HEK293 (cell line): ENCODE results near the gene HAND1.

Experiments
- CTCF ChIA-PET: fragments of 350-600 bp; formaldehyde crosslinking; extraction: SDS; loops from one replicate; lab custom pipeline; 2021; ENCODE audit warnings: antibody characterized with exemption; lab: Yijun Ruan, JAX
- POLR2A ChIA-PET: fragments of 300-600 bp; formaldehyde crosslinking; extraction: SDS; loops from one replicate; lab custom pipeline; 2020; ENCODE audit warnings: antibody characterized with exemption, inconsistent platforms; lab: Yijun Ruan, JAX
- H3K27ac ChIP-seq: fragments of 200-500 bp; sonication (Bioruptor generic); 2 replicates; pipeline ENCODE4 v1.5.1; 2014; ENCODE audit warnings: low read depth, low read length, control low read depth, inconsistent platforms; ENCODE audit errors: extremely low read depth
- H3K36me3 ChIP-seq, 2 experiments: fragments of 200-500 bp in 1 of 2; sonication (Bioruptor generic) in 1 of 2; 1 replicate in 1 of 2; 2 replicates in 1 of 2; pipeline ENCODE4 v1.5.1; 2014 to 2017; ENCODE audit warnings: inconsistent platforms in 2 of 2, low read length in 2 of 2; ENCODE audit not compliant: control insufficient read depth in 2 of 2, insufficient read depth in 1 of 2
- H3K4me1 ChIP-seq: fragments of 200-500 bp; sonication (Bioruptor generic); 2 replicates; pipeline ENCODE4 v1.5.1; 2014; ENCODE audit warnings: mild to moderate bottlenecking, low read length, inconsistent platforms; ENCODE audit not compliant: control insufficient read depth, insufficient read depth
- H3K4me3 ChIP-seq: 2 replicates; pipeline ENCODE4 v1.5.1; 2011; ENCODE audit warnings: low read depth, mild to moderate bottlenecking, control low read depth, low read length, moderate library complexity
- H3K9me3 ChIP-seq: fragments of 200-500 bp; sonication (Bioruptor generic); 2 replicates; pipeline ENCODE4 v1.5.1; 2014; ENCODE audit warnings: low read depth, low read length, inconsistent platforms; ENCODE audit not compliant: control insufficient read depth, insufficient read depth
- GLIS1 ChIP-seq: fragments of 450-650 bp; formaldehyde crosslinking; IDR thresholded peaks from 2 replicates; pipeline ENCODE4 v1.5.1; 2016; ENCODE audit warnings: missing biosample characterization, missing genetic modification characterization
- HOXA7 ChIP-seq: sonication (generic); formaldehyde crosslinking; IDR thresholded peaks from 2 replicates; pipeline ENCODE4 v1.8.1; 2022; ENCODE audit warnings: missing genetic modification reagents, borderline replicate concordance
- MYNN ChIP-seq: fragments of 450-650 bp; formaldehyde crosslinking; IDR thresholded peaks from 2 replicates; pipeline ENCODE4 v1.5.1; 2016; ENCODE audit warnings: missing biosample characterization, missing genetic modification characterization, borderline replicate concordance
- RBAK ChIP-seq: fragments of 450-650 bp; formaldehyde crosslinking; IDR thresholded peaks from 2 replicates; pipeline ENCODE4 v1.5.1; 2016; ENCODE audit warnings: missing biosample characterization, missing genetic modification characterization
- SCRT1 ChIP-seq: fragments of 450-650 bp; formaldehyde crosslinking; IDR thresholded peaks from 2 replicates; pipeline ENCODE4 v1.5.1; 2016; ENCODE audit warnings: missing biosample characterization, missing genetic modification characterization, borderline replicate concordance
- SCRT2 ChIP-seq: fragments of 450-650 bp; formaldehyde crosslinking; IDR thresholded peaks from 2 replicates; pipeline ENCODE4 v1.5.1; 2016; ENCODE audit warnings: missing biosample characterization, missing genetic modification characterization
- WT1 ChIP-seq: fragments of 450-650 bp; formaldehyde crosslinking; IDR thresholded peaks from 2 replicates; pipeline ENCODE4 v1.5.1; 2016; ENCODE audit warnings: missing biosample characterization, missing genetic modification characterization
- ZFP69B ChIP-seq: fragments of 450-650 bp; formaldehyde crosslinking; IDR thresholded peaks from 2 replicates; pipeline ENCODE4 v1.5.1; 2016; ENCODE audit warnings: missing biosample characterization, missing genetic modification characterization
- ZIC2 ChIP-seq: fragments of 450-650 bp; formaldehyde crosslinking; IDR thresholded peaks from 2 replicates; pipeline ENCODE4 v1.5.1; 2016; ENCODE audit warnings: missing biosample characterization, missing genetic modification characterization
- ZNF558 ChIP-seq: fragments of 450-650 bp; formaldehyde crosslinking; IDR thresholded peaks from 2 replicates; pipeline ENCODE4 v1.5.1; 2016; ENCODE audit warnings: missing biosample characterization, missing genetic modification characterization
- ZNF600 ChIP-seq: fragments of 450-650 bp; formaldehyde crosslinking; IDR thresholded peaks from 2 replicates; pipeline ENCODE4 v1.5.1; 2016; ENCODE audit warnings: missing biosample characterization, missing genetic modification characterization
- ZNF677 ChIP-seq: fragments of 450-650 bp; IDR thresholded peaks from 2 replicates; pipeline ENCODE4 v1.5.0; 2018; ENCODE audit warnings: missing biosample characterization, mild to moderate bottlenecking, missing genetic modification characterization, moderate library complexity
- ZNF776 ChIP-seq: fragments of 450-650 bp; formaldehyde crosslinking; IDR thresholded peaks from 2 replicates; pipeline ENCODE4 v1.5.0; 2017; ENCODE audit warnings: missing biosample characterization, missing genetic modification characterization, borderline replicate concordance
- ZNF830 ChIP-seq: fragments of 450-650 bp; IDR thresholded peaks from 2 replicates; pipeline ENCODE4 v1.5.0; 2018; ENCODE audit warnings: missing biosample characterization, missing genetic modification characterization, low read depth, mild to moderate bottlenecking, moderate library complexity
- TF ChIP-seq, protein P1 (sequence below): fragments of 450-650 bp; formaldehyde crosslinking; IDR thresholded peaks from 2 replicates; pipeline ENCODE4 v1.5.1; 2016; ENCODE audit warnings: missing biosample characterization, missing genetic modification characterization
- TF ChIP-seq, protein P2 (sequence below): fragments of 450-650 bp; formaldehyde crosslinking; IDR thresholded peaks from 2 replicates; pipeline ENCODE4 v1.5.1; 2016; ENCODE audit warnings: missing biosample characterization, missing genetic modification characterization, low read depth

HAND1 gene

DNA sequence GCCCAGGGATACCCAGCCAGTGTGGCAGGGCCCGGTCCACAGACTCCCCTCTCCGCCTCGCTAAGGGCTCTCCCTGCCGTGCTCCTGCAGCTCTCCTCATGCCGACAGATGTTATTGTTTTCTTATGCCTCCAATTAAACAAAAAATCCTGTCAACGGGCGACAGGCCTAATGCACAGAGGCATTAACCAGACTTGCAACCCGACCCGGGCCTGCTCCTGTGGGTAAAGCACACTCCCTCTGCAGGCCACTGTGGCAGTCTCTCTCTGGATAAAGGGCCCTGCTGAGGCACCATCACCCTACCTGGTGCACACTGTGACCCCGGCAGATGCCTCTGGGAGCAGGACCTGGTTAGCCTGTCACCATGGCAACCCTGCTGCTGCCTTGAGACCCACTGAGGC lies 27.5 kb upstream of the HAND1 start (continued):
- TF ChIP-seq, protein P1, sequence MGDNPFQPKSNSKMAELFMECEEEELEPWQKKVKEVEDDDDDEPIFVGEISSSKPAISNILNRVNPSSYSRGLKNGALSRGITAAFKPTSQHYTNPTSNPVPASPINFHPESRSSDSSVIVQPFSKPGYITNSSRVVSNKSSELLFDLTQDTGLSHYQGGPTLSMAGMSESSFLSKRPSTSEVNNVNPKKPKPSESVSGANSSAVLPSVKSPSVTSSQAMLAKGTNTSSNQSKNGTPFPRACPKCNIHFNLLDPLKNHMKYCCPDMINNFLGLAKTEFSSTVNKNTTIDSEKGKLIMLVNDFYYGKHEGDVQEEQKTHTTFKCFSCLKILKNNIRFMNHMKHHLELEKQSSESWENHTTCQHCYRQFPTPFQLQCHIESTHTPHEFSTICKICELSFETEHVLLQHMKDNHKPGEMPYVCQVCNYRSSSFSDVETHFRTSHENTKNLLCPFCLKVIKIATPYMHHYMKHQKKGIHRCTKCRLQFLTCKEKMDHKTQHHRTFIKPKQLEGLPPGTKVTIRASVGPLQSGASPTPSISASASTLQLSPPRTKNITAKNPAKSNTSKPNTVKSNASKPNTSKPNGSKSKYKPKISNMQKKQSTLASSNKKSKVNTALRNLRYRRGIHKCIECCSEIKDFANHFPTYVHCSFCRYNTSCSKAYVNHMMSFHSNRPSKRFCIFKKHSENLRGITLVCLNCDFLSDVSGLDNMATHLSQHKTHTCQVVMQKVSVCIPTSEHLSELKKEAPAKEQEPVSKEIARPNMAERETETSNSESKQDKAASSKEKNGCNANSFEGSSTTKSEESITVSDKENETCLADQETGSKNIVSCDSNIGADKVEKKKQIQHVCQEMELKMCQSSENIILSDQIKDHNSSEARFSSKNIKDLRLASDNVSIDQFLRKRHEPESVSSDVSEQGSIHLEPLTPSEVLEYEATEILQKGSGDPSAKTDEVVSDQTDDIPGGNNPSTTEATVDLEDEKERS (tag by site-specific recombination), result no peak
- no peak for TF ChIP-seq HOXA7 (CRISPR knock-in tag)

DNA sequence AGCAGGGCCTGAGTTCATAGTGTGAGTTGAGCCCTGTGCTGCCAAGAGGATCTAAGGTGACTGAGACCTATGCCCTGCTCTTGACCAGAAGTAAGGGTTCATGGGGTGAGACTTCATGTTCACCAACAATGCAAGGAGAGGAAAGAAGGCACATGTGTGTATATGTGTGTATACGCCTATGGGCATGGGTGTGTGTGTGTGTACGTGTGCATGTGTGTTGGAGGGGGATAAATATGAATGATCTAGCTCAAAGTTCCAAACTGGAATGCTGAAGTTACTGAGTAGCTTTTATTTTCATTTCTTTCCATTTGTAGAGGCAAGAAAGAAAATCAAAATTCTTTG lies 25.6 kb upstream of the HAND1 start:
- Histone ChIP-seq H3K9me3 (no peaks in the 10 kb centered on the region), H3K27ac (no peak overlapping the region), H3K4me3 (no peak overlapping the region), H3K4me1 (no peaks in the 10 kb centered on the region), H3K36me3 (no peaks in the 10 kb centered on the region)
- POLR2A ChIA-PET, result no interaction called here
- TF ChIP-seq ZNF776, result no peak
- CTCF ChIA-PET, result interaction anchor here (1.0 to 3.4 kb wide), 2 partner anchors 17 to 36 kb away, joined by 5 to 13 read pairs; no protein-coding TSS in a partner anchor

DNA sequence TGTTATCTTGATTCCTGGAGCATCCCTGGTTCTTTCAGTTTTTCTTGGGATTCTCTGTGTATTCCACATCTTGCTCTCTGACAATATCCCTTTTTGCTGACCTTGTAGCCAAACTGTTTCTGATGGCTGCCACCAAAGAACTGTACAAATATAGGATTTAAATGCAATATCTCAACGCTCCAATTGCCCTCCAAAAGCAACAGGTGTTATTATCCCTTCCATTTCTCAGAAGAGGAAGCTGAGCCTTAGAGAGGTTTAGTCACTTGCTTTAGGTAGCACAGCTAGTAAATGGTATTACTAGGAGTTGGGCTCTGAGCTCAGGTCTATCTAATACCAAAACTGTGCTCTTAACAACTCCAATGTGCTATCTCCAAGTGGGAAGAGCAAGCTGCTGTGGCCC lies 24.2 kb upstream of the HAND1 start:
- peak; percentile 64 for TF ChIP-seq SCRT2
- no peak for TF ChIP-seq ZNF558 (tag by site-specific recombination)
- peak; percentile 51; the same call in 1 of the 2 replicates for TF ChIP-seq SCRT1 (tag by site-specific recombination)
- Histone ChIP-seq H3K4me1 (no peaks in the 10 kb centered on the region), H3K27ac (no peak overlapping the region), H3K4me3 (no peak overlapping the region), H3K36me3 (no peaks in the 10 kb centered on the region), H3K9me3 (no peaks in the 10 kb centered on the region)
- ChIA-PET CTCF (interaction anchor here (0.6 to 3.4 kb wide), 3 partner anchors 10 to 34 kb away, joined by 3 to 13 read pairs (median 4); no protein-coding TSS in a partner anchor), POLR2A (no interaction called here)

DNA sequence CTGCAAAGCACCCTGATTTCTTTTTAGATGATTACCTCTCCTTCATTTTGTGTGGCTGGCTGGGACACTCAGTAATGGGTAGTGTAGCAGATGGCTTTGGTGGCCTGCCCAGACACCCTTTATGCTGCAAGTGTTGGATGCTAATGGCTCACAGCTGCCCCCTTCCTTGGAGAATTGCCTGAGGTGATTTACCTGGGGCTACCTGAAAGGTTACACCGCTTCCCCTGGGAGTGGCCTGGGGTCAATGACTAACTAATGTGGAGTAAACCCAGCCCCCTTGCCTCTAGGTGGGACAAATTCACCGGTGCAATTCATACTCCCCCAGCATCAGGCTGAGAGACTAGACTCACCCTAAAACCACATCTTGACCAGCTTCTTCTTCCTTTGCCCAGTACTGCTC lies 23.5 kb upstream of the HAND1 start:
- no peak overlapping the region for H3K27ac ChIP-seq
- no peaks in the 10 kb centered on the region for H3K4me1 ChIP-seq
- CTCF ChIA-PET, result interaction anchor here (0.6 to 3.4 kb wide), 3 partner anchors 11 to 33 kb away, joined by 3 to 13 read pairs (median 4); no protein-coding TSS in a partner anchor
- no peak for TF ChIP-seq ZNF600 (tag by site-specific recombination)
- TF ChIP-seq WT1 (tag by site-specific recombination), result no peak
- TF ChIP-seq, protein P2, sequence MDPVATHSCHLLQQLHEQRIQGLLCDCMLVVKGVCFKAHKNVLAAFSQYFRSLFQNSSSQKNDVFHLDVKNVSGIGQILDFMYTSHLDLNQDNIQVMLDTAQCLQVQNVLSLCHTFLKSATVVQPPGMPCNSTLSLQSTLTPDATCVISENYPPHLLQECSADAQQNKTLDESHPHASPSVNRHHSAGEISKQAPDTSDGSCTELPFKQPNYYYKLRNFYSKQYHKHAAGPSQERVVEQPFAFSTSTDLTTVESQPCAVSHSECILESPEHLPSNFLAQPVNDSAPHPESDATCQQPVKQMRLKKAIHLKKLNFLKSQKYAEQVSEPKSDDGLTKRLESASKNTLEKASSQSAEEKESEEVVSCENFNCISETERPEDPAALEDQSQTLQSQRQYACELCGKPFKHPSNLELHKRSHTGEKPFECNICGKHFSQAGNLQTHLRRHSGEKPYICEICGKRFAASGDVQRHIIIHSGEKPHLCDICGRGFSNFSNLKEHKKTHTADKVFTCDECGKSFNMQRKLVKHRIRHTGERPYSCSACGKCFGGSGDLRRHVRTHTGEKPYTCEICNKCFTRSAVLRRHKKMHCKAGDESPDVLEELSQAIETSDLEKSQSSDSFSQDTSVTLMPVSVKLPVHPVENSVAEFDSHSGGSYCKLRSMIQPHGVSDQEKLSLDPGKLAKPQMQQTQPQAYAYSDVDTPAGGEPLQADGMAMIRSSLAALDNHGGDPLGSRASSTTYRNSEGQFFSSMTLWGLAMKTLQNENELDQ (tag by site-specific recombination), result no peak
- TF ChIP-seq, all 188 proteins: peak for 0
- POLR2A ChIA-PET, result no interaction called here
- H3K9me3 ChIP-seq, result no peaks in the 10 kb centered on the region
- H3K4me3 ChIP-seq, result no peak overlapping the region
- no peaks in the 10 kb centered on the region for H3K36me3 ChIP-seq

DNA sequence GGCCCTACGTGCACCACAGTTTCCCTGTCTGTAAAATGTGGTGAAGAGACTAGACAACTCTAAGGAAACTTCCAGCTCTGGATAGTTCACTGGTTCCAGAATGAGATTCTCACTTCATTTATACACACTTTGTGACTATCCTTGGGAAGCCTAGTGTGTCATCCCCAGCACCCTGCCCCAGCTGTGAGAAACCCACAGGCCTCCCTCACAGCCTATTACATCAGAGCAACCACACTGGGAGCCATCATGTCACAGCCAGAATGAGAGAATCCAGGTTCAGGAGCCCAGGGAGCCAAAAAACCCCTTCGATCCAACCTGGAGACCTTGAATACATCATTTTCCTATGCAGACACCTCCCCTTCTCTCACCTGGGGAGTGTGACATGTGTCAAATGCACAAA lies 21.0 kb upstream of the HAND1 start:
- no peaks in the 10 kb centered on the region for H3K9me3 ChIP-seq
- no peaks in the 10 kb centered on the region for H3K4me1 ChIP-seq
- POLR2A ChIA-PET, result no interaction called here
- H3K4me3 ChIP-seq, result no peak overlapping the region
- H3K27ac ChIP-seq, result no peak overlapping the region
- H3K36me3 ChIP-seq, result no peaks in the 10 kb centered on the region
- no peak for TF ChIP-seq RBAK
- TF ChIP-seq ZNF677 (tag by site-specific recombination), result no peak
- TF ChIP-seq MYNN, result no peak
- TF ChIP-seq ZNF830 (tag by site-specific recombination), result no peak
- peak; percentile 63 for TF ChIP-seq GLIS1 (tag by site-specific recombination)
- TF ChIP-seq ZIC2, result peak; percentile 71
- no peak for TF ChIP-seq ZFP69B (tag by site-specific recombination)
- CTCF ChIA-PET, result interaction anchor here (1.1 kb wide), 1 partner anchor 22 kb away, joined by 3 read pairs; no protein-coding TSS in a partner anchor
